GM19463 (cell line): Measurements from ENCODE around the gene DOLPP1.
A peak's percentile ranks its signal among the peaks of the same experiment; 100 is the strongest.
"Not testable (repeated sequence)": the region's sequence is repeated elsewhere in the genome, so short reads cannot be mapped to it uniquely, and the experiment has no call there.

Experiments
- ATAC-seq: cut with Tn5 transposase; IDR thresholded peaks from one replicate; pipeline ENCODE4 v1.9.1; 2021; ENCODE audit warnings: mild to moderate bottlenecking, moderate library complexity; ENCODE audit not compliant: unreplicated experiment

Gene DOLPP1

GRCh38 chr9:129109952-129110739, 29.2 kb downstream of the DOLPP1 start:
- ATAC-seq, result peak; percentile 2

- peak; percentile 78 for ATAC-seq
Observed at GRCh38 chr9:129110740-129111527, 30.0 kb downstream of the DOLPP1 start, which contains the start of the genes CRAT and PTPA. TSS of gene CRAT (minus strand) at chr9:129110793. CDS start at chr9:129110509, 284 bp downstream. TSS of gene PTPA (plus strand) at chr9:129111415. CDS start at chr9:129111601, 186 bp downstream.

GRCh38 chr9:129111528-129112151, 30.7 kb downstream of the DOLPP1 start:
- ATAC-seq, result peak; percentile 26

GRCh38 chr9:129112526-129112925, 31.6 kb downstream of the DOLPP1 start:
- not testable (repeated sequence) for ATAC-seq

GRCh38 chr9:129113645-129114304, 32.9 kb downstream of the DOLPP1 start:
- ATAC-seq, result no peak

GRCh38 chr9:129118799-129119198, 37.9 kb downstream of the DOLPP1 start:
- no peak for ATAC-seq

GRCh38 chr9:129121483-129121882, 40.6 kb downstream of the DOLPP1 start:
- ATAC-seq, result no peak

GRCh38 chr9:129122133-129122532, 41.2 kb downstream of the DOLPP1 start:
- ATAC-seq, result no peak

GRCh38 chr9:129122976-129123375, 42.1 kb downstream of the DOLPP1 start:
- ATAC-seq, result not testable (repeated sequence)

GRCh38 chr9:129124506-129125069, 43.7 kb downstream of the DOLPP1 start:
- no peak for ATAC-seq

GRCh38 chr9:129125478-129125877, 44.6 kb downstream of the DOLPP1 start:
- ATAC-seq, result peak; percentile 48

GRCh38 chr9:129126749-129127618, 46.1 kb downstream of the DOLPP1 start:
- ATAC-seq, result no peak

GRCh38 chr9:129128689-129129088, 47.8 kb downstream of the DOLPP1 start:
- no peak for ATAC-seq

- ATAC-seq, result not testable (repeated sequence)
Observed at GRCh38 chr9:129130271-129130670, 49.4 kb downstream of the DOLPP1 start.

- ATAC-seq, result no peak
Observed at GRCh38 chr9:129130791-129131190, 49.9 kb downstream of the DOLPP1 start.

- ATAC-seq, result peak; percentile 60
Observed at GRCh38 chr9:129131300-129132145, 50.6 kb downstream of the DOLPP1 start.

- no peak for ATAC-seq
Observed at GRCh38 chr9:129133082-129133481, 52.2 kb downstream of the DOLPP1 start.

- ATAC-seq, result no peak
Observed at GRCh38 chr9:129135476-129135875, 54.6 kb downstream of the DOLPP1 start.
